Renal cortical epithelial cell (primary cell): Measurements from ENCODE around the gene TBCEL. TPM values are rescaled to one million over a fixed set of nuclear protein-coding genes. Genes with fewer than 3 reads are reported as not detected.
"Not testable (repeated sequence)": the region's sequence is repeated elsewhere in the genome, so short reads cannot be mapped to it uniquely, and the experiment has no call there.

ENCODE experiments used
- DNase-seq: peaks from one replicate; pipeline ENCODE4 v3.0.0-alpha.2; 2011; ENCODE audit warnings: low read depth
- total RNA-seq: library from RNA; depleted of rRNA; stranded (reverse); fragments of >200 nt; gene quantifications from 2 replicates; pipeline ENCODE4 v1.2.3, GENCODE V29; 2014

Gene TBCEL
- total RNA-seq, 1 donor from 2014 or later = 44.4 TPM

DNA sequence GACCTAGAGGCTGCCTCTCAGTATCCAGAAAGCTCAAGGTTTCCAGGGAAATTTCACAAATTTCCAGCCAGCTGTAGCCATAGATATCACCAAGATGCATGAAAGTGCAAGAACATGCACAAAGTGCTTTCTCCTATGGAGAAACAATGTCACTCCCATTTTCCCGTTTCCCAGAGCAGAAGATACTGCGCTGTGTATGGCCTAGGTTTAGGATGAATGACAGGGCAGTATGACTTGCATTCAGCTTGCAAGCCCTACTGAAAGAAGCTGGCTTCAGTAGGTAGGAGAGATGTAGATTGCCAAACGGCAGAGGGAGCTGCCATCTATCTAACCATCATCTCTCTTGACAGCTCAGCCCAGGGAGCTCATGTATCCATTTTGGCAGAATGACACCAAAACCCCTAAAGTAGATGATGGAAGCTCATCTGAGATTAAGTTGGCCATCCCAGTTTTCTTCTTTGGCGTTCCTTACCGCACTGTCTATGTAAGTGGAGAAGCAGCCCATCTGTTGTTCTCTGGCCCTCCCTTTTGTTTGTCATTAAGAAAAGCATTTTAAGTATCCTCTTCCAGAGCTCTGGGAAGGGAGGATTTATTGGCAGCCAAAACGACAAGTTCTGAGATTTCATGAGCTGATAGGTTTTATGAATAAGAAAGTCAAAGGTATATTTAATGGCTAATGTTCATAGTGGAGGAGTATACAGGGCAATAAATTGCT lies 81.7 kb downstream of the TBCEL start:
- no peak for DNase-seq

GRCh38 chr11:121106812-121107211 lies 82.9 kb downstream of the TBCEL start:
- no peak for DNase-seq

DNA sequence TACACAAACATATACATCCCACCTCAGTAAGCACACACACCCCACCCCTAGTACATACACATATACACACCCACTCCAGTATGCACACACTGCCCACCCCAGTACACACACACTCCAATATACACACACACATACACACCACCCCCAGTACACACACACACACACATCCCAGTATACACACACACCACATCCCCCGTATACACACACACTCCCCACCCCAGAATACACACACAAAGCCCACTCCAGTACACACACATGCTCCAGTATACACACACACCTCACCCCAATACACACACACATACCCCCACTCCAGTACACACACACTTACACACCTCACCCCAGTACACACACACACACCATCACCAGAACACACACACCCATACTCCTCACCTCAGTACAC lies 84.5 kb downstream of the TBCEL start:
- DNase-seq = no peak

DNA sequence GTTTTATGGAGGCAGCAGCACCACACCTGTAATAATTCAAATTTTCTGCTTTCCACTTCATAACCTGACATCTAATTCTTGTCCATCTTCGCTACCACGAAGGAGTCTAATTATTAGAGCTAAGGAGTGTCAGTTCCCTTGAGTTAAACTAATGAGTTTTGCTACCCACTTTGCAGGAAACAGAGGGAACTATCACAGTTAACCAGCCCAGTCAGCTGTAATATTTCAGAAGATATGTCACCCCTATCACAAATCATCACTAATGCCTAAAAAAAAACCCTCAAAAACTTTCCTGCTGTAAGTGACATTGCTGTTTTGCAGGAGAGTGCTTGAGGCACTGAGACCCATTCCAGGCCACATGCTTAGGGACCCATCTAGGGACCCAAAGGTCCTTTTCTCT lies 85.6 kb downstream of the TBCEL start:
- no peak for DNase-seq

DNA sequence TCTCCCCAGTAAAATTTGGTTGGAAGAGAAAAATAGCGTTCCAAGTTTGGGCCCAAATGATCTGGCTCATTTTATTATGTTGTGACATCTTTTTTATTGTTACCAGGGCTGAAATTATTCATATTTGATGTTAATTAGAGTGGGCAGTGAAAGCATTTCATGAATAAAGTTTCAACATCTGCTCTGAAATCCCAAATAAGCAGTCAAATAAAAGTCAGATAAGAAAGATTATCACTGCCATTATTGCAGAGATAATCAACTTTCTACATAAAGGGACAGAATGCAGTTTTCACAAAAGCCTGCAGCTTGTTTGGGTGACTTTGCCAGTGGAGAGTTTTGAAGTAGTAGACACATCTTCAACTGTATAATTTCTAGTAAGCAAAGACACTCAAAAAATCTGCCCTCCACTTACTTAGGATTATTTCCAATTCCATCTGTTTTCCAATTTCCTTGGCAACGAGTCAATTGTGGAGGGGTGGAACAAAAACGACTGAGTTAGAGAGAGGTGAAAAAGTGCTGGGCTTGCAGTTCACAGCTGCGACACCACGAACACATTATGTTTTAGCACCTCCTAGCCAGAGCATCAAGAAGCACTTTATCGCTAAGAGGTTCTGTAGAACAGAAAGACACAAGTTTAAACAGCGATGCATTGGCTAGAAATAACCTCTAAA lies 86.1 kb downstream of the TBCEL start:
- DNase-seq = no peak

- DNase-seq = no peak
Observed at GRCh38 chr11:121110871-121111724, 87.2 kb downstream of the TBCEL start.

DNA sequence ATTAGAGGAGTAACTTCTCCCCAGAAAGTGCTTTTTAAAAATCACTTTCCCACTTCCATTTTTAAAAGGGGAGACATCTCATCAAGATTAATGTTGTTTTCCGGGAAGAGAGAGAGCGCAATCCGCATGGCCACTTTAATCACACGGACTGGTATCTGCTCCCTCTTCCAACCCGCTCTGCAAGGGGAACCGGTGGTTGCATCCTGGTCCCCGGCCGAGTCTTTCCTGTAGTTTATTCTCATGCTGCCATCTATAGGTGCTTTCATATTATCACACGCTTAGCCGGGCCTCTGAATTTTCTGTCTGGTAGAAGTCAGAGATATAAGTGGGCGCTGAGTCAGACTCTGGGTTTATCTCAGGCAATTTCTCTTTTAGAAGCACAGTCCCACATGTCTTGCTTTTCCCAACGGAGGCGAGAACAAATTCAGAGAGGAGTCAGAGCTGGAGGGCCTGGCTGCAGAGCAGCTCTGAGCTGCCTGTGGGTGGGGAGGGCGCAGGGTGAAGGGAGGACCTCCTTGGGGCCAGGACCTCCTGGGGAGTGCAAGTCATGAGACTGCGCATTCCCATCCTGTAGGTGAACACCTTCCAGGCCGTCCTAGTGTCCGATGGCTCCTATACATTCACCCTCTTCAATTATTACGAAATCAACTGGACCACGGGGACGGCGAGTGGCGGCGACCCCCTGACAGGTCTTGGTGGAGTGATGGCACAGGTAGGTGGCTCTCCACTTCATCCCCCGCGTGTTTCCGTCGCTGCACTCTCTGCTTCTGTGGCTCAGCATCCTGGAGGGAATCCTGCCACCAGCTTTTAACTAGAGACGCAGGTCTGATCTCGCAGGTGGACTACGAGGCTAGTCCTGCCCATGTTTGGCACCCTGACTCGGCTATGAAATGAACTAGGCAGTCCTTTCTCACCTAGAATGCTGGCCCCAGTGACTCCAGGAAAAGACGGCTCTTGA lies 88.9 kb downstream of the TBCEL start:
- DNase-seq = peak; percentile 24

DNA sequence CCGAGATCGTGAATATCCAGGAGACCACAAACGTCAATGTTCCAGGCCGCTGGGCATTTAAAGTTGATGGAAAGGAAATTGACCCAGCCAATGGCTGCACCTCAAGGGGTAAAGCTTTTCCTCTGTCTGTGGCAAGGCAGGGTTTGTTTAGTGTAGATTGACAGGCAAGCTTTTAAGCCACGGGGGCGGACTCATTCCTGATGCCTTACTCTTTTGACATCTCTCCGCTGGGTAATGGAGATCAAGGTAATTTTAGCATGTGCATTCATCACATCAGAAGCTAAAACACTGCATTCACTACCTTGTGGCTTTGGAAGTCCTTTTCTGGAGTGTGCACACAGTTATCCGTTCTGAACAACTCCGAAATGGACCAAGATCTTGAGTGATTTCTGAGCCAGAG lies 89.7 kb downstream of the TBCEL start:
- no peak for DNase-seq

GRCh38 chr11:121115024-121115423 lies 91.1 kb downstream of the TBCEL start:
- not testable (repeated sequence) for DNase-seq

- DNase-seq = peak; percentile 15
Observed at GRCh38 chr11:121117788-121118187, 93.9 kb downstream of the TBCEL start.

DNA sequence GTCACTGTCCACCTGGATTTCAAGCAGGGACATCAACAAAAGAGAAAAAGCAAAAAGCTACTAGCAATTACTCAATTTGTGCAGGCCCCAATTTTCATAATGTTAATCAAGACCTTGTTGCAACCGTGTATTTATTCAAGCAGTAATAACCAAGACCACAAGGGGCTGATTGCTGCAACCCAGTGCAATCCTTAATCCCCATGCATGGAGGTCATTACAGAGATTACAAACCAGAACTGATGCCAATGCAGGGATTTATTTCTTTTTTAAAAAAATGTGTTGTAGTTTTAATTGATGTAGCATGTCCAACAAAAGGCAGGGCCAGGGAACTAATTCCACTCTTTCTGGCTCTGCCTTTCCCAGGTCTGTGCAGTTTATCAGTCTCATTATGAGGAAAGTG lies 95.5 kb downstream of the TBCEL start:
- DNase-seq = no peak

- no peak for DNase-seq
Observed at GRCh38 chr11:121122328-121122727, 98.4 kb downstream of the TBCEL start.

- no peak for DNase-seq
Observed at GRCh38 chr11:121123496-121124069, 99.7 kb downstream of the TBCEL start.

- no peak for DNase-seq
Observed at GRCh38 chr11:121127809-121128208, 103.9 kb downstream of the TBCEL start.

- no peak for DNase-seq
Observed at GRCh38 chr11:121129362-121130340, 105.7 kb downstream of the TBCEL start.

GRCh38 chr11:121131656-121132055 lies 107.8 kb downstream of the TBCEL start:
- no peak for DNase-seq

- no peak for DNase-seq
Observed at GRCh38 chr11:121132211-121132976, 108.5 kb downstream of the TBCEL start.

- DNase-seq = no peak
Observed at GRCh38 chr11:121134741-121135312, 110.9 kb downstream of the TBCEL start.

DNA sequence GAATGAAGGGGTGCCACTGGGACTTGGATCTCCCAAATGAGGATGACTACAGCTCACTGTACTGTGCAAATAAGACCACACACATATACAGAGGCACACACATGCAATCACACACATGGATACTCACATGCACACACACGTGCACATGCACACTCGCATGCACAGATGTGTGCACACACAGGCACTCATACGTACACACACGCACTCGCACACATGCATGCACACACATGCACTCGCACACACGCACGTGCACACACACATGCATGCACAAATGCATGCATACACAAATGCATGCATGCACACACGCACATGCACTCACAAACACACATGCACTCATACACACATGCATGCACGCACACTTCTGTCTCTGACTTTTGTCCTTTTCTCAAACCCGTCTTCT lies 113.1 kb downstream of the TBCEL start:
- DNase-seq = no peak
